ENCODE measurements around the gene C10orf53.
"Not testable (repeated sequence)": the region's sequence is repeated elsewhere in the genome, so short reads cannot be mapped to it uniquely, and the experiment has no call there.

C10orf53 gene

DNA sequence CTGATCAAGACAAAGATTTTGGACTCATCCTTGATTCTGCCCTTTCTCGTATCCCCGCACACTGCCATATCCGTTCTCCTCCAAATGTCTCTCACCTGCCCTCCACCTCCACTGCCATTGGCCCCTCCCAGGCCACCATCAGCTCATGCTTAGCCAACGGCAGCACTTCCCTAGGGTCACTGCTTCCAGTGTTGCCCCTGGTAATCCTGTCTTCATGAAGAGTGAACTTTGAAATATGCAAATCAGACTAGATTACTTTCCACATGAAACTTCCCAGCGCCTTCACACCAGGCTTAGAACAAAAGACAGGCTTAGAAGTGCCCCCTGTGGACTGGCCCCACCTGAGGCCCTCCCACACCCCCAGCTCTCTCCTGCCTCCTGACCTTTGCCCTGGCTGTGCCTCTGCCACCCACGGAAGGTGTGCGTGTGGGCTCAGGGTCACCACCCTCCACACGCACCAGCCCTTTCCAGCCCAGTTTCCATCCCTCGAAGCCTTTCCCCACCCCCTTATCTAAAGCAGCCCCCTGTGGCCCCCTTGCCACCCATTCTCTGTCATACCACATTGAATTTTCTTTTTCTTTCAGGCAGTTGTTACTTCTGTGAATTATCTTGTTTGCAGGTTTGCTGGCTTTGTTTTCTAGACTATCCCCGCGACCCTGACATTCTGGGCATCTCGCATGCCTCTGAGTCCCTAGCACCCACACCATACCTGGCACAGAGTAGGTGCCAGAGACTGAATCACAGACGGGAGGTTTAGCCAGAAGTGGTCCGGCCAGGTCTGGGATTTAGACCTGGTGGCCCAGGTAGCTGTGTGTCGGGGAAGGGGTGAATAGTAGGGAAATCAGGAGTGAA is 26.8 kb upstream of the C10orf53 start:
- no peak for DNase-seq (ENCODE audit: low read depth)

DNA sequence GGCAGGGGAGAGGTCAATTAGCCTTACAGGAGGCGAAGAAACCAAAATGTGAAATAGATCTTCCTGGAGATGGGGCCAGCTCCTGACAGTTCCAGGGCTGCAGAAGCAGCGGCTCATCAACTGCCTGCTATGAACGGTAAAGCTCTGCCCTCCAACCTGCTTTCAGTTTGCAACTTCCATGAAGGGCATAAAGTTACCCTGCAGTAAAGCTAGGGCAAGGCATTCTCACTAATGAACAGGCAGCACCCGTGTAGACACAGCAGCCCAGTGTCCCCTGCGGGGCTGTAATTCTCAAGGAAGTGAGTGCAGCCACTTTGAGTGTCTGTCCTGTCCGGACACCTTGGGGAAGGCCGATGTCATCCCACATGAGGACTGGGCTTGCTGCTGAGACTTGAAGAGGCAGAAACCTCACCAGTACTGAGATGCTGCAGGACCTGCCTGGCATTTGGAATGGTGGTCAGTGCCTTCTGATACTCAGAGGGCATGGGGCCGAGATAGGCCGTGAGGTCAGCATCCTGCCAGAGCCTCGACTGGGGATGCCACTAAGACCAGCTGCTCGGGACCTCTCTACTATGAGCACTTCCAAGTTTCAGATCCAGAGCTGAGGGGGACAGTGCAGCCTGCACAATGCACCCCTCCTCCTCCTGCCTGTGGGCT is 26.1 kb upstream of the C10orf53 start:
- DNase-seq (ENCODE audit: low read depth) = no peak

DNA sequence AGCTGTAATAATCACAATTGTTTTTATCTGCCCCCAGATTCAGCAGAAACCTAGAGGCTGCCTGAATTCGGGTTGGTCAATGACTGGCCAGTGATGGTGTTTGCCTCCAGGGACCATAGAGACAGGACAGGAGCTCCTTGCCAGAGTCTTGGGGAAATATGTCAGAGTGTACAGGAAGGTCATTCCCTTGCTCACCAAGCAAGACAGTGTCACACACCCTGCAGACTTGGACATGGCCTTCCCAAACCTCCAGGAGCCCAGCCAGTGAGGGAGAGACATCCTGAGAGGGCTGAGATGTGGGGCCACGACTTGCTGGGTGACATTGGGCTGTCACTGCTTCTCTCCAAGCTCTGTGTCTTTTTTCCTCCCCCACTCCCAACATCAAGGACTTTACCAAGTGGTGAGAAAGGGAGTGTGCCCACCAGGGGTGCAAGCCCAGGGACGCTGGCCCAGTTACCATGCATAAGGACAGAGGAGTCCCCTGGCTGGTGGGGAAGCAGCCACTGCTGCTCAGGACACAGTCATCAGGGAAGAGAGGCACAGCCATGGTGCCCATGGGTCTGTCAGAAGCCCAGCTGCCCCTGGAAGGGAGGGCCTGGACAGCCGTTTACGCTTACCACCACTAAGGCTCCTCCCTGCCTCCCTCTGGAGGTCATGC is 25.3 kb upstream of the C10orf53 start:
- DNase-seq (ENCODE audit: low read depth) = no peak

DNA sequence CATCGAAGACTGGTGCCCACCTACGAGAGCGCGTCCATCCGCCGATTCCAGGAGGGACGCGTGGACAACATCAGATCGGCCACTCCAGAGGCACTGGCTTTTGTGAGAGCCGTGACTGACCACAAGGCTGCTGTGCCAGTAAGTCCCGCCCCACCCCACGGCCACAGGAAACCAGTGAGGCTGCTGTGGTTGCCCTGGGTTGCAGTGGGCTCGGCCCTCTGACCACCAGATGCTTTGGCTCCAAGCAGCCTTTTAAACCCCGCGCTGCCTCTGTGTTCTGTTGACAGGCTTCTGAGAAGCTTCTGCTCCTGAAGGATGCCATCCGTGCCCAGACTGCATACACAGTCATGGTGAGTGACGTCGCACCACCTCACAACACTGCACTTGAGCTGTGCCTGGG is 24.4 kb upstream of the C10orf53 start:
- no peak for DNase-seq (ENCODE audit: low read depth)

DNA sequence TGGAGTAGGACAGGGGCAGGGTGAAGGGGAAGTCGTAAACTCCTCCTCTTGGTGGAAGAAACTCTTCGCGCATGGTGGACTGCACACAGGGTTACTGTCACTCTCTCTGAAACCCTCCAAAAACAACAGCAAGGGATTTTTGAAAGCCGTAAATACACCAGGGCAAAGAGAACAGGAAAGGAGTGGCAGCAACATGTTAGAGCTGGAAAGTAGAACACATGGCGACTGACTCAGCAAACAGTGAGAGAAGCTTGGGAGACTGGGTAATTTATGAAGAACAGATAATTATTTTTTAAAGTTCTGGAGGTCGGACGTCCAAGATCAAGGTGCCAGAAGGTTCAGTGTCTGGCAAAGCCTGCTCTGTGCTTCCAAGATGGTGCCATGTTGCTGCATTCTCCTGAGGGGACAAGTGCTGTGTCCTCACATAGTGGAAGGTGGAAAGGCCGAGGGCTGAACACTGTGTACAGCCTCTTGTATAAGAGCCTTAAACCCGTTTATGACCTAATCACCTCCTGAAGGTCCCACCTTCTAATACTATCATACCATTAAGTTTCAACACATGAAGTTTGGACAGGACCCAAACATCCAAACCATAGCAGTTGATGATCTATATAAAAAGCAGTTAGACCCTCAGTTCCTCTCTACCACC is 22.5 kb upstream of the C10orf53 start:
- no peak for DNase-seq (ENCODE audit: low read depth)

DNA sequence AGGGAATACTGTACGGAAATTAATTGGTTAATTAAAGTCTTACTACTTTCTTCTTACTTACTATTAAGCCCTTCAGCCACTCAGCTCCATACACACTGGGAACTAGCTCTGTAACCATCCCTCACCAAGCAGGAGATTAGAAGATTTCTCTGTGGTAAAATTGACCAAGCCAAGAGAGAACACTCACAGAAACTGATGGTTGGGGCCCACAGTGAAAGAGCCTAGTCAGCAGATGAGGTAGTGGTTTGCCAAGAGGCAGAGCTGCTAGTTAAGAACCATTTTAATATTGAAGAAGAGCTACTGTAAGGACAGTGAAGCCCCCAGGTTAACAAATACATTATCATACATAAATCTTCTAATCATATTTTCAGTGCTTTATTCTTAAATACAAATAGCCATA is 21.8 kb upstream of the C10orf53 start:
- DNase-seq (ENCODE audit: low read depth) = no peak

DNA sequence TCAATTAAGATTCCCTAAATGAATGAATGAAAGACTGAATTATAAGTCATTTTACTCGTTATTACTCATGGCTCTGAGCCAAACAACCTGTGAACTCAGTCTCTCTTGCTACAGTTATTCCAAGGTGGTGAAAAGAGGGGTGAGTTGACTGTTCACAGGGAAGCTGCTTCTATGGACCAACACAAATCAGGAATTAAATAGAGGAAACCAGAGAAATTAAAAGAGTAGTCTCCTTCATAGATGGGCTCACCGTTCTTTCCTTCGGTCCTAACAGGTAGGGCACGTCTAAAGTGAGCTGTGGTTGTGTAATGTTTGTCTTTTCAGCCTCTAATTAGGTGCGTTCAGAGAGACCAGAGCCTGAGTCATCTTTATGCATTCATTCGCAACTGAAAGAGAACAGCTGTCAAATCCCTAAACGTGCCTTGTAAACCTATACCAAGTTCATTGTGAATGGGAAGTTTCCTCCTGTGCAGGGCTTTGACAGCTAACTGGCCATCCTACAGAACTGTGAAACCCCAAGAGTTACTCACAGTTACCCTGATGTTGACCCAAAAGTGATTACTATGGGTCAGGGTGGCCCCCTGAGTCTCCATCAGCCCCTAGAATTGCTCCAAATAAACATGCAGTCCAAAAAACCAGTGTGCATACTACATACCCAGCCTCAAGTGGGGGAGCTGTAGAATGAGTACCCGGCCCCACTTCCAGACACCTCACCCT is 18.2 kb upstream of the C10orf53 start:
- no peak for DNase-seq (ENCODE audit: low read depth)

DNA sequence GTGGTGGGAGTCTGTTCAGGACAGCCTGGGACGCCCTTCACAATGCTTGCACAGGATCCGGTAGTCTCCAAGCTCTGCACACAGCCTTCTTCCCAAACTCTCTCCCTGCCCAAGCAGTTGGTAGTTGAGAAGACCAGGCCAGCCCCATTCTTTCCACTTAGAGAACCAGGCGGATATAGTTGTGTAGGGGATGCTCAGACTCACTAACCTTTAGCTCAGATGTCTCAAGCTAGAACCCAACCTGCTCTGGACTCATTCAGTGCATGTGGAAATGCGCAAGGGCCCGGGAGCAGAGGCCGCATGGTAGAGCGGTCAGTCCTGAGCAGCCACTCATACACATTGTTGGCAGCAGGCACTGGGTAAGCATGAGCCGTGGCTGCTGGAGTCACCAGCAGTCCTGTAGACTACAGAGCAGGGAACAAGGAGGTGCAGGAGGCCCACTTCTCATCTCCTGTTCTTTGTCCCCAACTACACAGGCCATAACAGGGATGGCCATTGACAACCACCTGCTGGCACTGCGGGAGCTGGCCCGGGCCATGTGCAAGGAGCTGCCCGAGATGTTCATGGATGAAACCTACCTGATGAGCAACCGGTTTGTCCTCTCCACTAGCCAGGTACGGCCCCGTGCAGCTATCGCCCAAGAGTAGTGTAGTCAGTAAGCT is 17.2 kb upstream of the C10orf53 start:
- DNase-seq (ENCODE audit: low read depth) = no peak

DNA sequence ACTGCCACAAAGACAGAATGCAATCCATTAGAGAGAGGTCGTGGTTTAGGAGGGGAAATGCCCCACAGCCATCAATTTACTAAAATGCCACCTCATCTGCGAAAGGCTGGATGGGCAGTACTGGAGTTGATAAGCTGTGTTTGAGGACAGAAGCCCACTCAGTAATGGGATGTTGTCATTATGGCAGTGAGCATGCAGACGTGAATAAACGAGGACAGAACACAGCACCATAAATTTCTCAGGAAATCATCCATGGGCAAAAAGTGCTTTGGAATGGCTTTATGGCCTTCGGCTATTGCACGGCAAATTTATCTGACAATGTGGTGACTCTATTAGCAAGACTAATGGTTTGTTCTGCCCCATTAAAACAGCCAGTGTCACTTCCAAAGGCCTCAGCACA is 15.9 kb upstream of the C10orf53 start:
- DNase-seq (ENCODE audit: low read depth) = no peak

DNA sequence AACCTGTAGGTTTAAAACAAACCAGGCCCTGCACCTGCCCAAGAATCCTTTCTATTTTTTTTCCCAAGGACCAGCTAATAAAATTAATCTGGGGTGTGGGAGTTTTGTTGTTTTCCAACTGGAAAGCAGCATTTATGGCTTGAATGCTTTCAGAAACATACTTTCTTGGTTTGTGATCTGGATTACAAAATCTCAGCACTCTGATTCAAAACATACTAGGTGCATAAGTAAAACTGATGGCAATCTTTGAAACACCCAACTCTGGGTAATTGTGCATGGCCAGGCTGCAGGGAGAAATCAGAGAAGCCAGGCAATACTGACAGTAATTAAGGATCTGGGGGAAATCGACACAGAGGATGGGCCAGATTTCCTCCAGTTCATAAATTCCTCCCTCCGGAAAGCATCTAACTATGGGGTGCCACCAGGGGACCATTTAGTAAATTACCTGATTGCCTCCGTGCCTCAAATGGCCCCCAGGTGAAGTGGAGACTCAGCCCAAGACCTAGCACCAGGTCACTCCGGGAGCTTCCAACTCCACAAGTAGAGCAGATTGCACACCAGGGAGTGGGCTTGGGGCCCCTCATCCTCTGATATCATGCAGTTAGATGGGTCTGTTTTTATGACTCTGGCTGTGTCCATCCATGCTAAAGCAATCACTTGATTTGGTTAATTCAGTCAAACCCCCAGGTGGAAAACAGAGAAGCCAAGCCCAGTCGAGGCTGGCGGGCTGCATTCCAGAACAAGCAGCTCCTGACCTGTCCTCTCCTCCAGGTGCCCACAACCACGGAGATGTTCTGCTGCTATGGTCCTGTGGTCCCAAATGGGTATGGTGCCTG is 15.2 kb upstream of the C10orf53 start:
- no peak for DNase-seq (ENCODE audit: low read depth)

DNA sequence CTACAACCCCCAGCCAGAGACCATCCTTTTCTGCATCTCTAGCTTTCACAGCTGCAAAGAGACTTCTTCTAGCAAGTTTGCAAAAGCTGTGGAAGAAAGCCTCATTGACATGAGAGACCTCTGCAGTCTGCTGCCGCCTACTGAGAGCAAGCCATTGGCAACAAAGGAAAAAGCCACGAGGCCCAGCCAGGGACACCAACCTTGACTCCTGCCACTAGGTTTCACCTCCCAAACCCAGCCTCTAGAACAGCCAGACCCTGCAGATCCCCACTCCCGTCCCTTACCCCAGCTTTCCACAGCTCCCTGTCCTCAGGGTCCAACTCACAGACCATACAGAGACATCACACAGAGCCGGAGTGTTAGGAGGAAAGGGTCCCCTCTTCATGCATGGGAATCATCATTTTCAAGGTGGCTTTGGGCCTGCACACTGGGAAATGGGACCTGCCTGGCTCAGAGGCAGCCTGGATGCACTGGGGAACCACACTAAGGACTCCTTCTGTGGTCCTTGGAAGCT is 14.6 kb upstream of the C10orf53 start:
- DNase-seq (ENCODE audit: low read depth) = no peak

DNA sequence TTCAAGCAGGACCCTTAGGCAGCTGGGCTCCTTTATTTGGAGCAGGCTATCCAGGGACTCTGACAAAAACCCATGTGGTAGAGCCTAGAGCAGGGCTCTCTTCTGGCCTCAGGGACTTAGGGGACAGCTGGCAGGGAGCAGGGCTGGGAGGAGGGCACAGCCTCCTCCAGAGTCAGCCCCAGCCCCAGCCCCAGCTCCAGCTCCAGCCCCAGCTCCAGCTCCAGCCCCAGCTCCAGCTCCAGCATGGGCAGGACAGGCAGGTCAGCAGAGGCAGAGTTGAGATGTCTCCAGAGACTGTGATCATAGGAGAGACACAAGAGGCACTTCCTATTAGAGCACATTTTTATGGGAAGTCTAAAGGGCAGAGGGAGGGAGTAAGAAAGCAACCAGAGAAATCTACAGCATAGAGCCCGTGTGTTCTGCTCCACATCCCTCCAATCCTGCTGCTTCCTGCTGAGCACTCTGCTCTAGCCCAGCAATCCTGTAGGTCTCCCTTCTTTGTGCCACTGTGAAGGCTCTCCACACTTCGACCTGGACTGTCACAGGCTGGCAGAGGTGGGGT is 13.3 kb upstream of the C10orf53 start:
- no peak for DNase-seq (ENCODE audit: low read depth)

DNA sequence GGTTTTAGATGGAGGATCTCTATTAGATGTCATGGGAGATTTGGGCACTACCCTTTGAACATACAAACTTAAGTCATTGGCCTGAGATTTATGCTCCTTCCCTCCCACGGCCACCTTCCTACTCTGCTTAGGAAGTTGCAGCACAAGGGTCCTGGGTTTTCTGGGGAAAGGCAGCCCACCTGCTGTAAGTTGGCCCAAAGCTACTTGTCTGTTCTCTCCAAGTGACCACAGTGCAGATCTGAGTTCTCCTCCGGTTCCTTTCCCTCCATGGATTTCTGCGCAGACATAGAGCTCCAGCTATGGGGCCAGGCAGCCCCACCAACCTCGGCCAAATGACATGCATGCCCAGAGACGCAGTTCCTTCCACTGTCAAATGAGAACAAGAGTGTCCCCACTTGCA is 12.8 kb upstream of the C10orf53 start:
- no peak for DNase-seq (ENCODE audit: low read depth)

DNA sequence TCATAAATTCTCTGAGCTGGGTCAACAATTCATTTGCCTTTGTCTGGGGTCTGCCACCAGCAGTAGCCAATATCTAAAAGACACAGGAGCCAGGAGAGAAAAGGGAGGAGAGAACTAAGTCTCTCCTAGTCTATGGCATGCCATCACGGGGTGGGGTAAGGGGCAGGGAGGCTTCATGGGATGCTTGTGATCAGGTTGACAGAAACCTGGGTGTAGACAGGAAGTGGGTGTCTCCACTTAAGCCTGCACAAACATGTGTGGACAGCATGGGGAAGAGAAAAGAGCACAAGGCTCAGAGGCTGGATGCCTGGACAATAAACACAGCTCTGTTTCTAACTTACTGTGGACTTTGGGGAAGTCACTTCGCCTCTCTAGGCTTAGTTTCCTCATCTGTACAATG is 11.5 kb upstream of the C10orf53 start:
- no peak for DNase-seq (ENCODE audit: low read depth)

DNA sequence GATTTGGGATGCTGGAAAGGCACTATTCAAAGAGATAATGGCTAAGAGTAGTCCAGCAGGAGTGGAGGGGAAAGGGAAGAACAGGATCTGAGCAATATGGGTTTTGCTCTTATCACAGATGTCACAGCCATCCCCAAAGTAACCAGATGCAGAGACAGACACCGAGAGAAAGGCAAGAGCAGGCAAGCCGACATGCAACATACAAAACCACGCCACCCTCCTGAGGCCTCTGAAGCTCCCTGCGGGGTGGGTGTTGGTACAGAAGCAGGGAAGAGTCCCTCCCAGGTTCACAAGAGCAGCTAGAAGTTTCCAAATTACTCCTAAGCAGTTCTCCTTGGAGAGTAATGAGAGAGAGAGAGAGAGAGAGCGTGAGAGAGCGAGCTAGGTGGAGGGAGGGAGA is 10.8 kb upstream of the C10orf53 start:
- no peak for DNase-seq (ENCODE audit: low read depth)

DNA sequence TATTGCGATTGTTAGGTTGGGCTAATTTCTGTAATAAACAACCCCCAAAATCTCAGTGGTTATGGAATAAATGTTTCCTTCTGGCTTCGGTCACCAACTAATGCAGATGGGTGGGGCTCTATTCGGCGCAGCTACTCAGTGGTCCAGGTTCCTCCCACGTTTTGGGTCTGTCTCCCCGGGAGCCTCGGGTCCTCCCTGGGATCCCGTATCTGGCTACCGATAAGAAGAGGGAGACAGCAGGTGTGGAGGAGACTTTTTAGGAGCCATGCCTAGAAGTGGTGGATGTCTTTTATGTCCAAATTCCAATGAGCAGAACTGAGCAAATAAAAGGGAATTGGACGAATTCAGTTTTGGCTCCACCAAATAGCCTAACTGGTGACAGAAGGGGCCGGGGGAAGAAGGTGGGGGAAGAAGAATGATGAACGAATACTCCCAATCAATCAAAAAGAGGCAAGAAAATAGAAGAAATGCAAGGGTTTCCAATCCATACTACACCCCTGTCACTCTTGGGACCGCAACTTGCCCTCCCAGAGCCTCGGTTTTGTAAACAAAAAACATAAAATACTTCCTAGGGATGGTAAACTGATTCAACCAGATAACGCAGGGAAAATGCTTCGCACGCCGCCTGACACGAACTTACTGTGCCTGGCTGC is 498 bp upstream of the C10orf53 start:
- DNase-seq (ENCODE audit: low read depth) = no peak

DNA sequence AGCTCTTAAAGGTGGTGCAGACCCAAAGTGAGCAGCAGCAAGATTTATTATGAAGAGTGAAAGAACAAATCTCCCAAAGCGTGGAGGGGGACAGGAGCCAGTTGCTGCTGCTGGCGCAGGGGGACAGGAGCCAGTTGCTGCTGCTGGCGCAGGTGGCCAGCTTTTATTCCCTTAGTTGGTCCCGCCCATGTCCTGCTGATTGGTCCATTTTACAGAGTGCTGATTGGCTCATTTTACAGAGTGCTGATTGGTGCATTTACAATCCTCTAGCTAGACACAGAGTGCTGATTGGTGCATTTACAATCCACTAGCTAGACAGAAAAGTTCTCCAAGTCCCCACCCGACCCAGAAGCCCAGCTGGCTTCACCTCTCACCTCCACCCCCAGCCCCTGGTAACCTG is 3.0 kb downstream of the C10orf53 start:
- DNase-seq (ENCODE audit: low read depth) = not testable (repeated sequence)

DNA sequence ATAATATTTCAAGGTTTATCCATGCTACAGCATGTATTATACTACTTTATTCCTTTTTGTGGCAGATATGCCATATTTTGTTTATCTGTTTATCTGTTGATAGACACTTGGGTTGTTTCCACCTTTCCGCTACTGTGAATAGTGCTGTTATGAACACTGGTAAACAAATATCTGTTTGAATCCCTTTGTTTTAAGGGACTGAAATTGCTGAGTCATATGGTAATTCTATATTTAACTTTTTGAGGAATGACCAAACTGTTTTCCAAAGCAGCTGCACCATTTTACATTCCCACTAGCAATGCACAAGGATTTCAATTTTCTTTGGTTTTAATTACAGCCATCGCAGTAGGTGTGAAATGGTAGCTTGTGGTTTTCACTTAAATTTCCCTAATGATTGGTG is 3.4 kb downstream of the C10orf53 start:
- no peak for DNase-seq (ENCODE audit: low read depth)

DNA sequence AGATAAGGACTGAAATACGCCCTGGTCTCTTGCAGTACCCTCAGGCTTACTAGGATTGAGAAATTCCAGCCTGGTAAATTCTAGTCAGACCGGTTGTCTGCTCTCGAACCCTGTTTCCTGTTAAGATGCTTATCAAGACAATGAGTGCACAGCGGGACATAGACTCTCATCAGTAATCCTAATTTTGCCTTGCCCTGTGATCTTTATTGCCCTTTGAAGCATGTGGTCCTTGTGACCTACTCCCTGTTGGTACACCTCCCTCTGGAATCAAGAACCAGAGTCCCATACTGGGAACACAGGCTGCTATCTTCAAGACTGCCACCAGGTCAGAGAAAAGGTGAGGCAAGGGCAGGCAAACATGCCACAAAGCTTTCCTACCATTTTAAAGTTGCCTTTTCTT is 7.2 kb downstream of the C10orf53 start:
- DNase-seq (ENCODE audit: low read depth) = no peak

Measured in activated T-cell treated with anti-CD3 and anti-CD28 coated beads for 24 hours (primary cell).